HepG2 (cell line): ENCODE measurements around the gene C20orf96. TPM values are rescaled to one million over a fixed set of nuclear protein-coding genes. Genes with fewer than 3 reads are reported as not detected.

ENCODE experiments used
- GMEB1 ChIP-seq: sonication (generic); formaldehyde crosslinking; IDR thresholded peaks from 2 replicates; pipeline ENCODE4 v1.5.1; 2020; ENCODE audit warnings: missing genetic modification reagents, mild to moderate bottlenecking, borderline replicate concordance
- MLLT10 ChIP-seq: sonication (generic); formaldehyde crosslinking; IDR thresholded peaks from 2 replicates; pipeline ENCODE4 v1.4.0; 2020; ENCODE audit warnings: missing genetic modification reagents
- MTF2 ChIP-seq: sonication (generic); formaldehyde crosslinking; IDR thresholded peaks from 2 replicates; pipeline ENCODE4 v1.5.0; 2020; ENCODE audit warnings: missing genetic modification reagents, borderline replicate concordance
- SOX13 ChIP-seq, 3 experiments: fragments of 450-650 bp in 1 of 3; sonication (generic) in 1 of 3; formaldehyde crosslinking in 1 of 3; IDR thresholded peaks in 2 of 3; conservative IDR thresholded peaks in 1 of 3; 2 replicates each; pipeline versions ENCODE4 v1.5.0 to v1.6.1; 2016 to 2020; ENCODE audit warnings: antibody characterized with exemption in 1 of 3, mild to moderate bottlenecking in 1 of 3, missing compliant biosample characterization in 1 of 3, missing genetic modification reagents in 1 of 3, moderate library complexity in 1 of 3
- TFAP4 ChIP-seq: sonication (generic); IDR thresholded peaks from 2 replicates; pipeline ENCODE4 v1.6.1; 2016; ENCODE audit warnings: low read depth, borderline replicate concordance
- ZBTB44 ChIP-seq: sonication (generic); formaldehyde crosslinking; IDR thresholded peaks from 2 replicates; pipeline ENCODE4 v1.4.0; 2020; ENCODE audit warnings: missing genetic modification reagents
- ZNF503 ChIP-seq: sonication (generic); formaldehyde crosslinking; IDR thresholded peaks from 2 replicates; pipeline ENCODE4 v1.4.0; 2020; ENCODE audit warnings: missing genetic modification reagents
- ZNF678 ChIP-seq: sonication (generic); formaldehyde crosslinking; IDR thresholded peaks from 2 replicates; pipeline ENCODE4 v1.4.0; 2020; ENCODE audit warnings: mild to moderate bottlenecking, missing genetic modification reagents
- polyA plus RNA-seq, 8 experiments: library from polyadenylated mRNA; depleted of rRNA in 3 of 8; stranded (reverse) in 7 of 8; unstranded in 1 of 8; fragments of >200 nt; fragmentation: Illumina TruSeq in 4 of 8; extraction: Trizol in 4 of 8; gene quantifications; 2 replicates each; pipeline versions ENCODE4 v1.2.1 to v1.2.3, GENCODE V29; 2011 to 2016; ENCODE audit warnings: low read depth in 4 of 8, missing spikeins in 1 of 8, mixed read lengths in 1 of 8; ENCODE audit not compliant: insufficient read depth in 1 of 8
- total RNA-seq, 5 experiments: library from RNA; depleted of rRNA; stranded (reverse); fragments of >200 nt; fragmentation: Illumina TruSeq; extraction: Trizol; gene quantifications; 2 replicates each; pipeline ENCODE4 v1.2.3, GENCODE V29; 2016; ENCODE audit warnings: low read depth in 1 of 5
- TF ChIP-seq, protein P1 (sequence below), 2 experiments: fragments of 450-650 bp in 1 of 2; sonication (generic) in 1 of 2; formaldehyde crosslinking in 1 of 2; IDR thresholded peaks; 2 replicates each; pipeline versions ENCODE4 v1.6.1 to v1.8.0; 2016 to 2022; ENCODE audit warnings: antibody characterized with exemption in 1 of 2, mild to moderate bottlenecking in 1 of 2, missing genetic modification reagents in 1 of 2

C20orf96 gene
- total and polyA plus RNA-seq, 2 of the 13 experiments (the other 11 are each of a cell fraction or from before 2014, with no cell fraction given) = 3.8 to 20.6 TPM

DNA sequence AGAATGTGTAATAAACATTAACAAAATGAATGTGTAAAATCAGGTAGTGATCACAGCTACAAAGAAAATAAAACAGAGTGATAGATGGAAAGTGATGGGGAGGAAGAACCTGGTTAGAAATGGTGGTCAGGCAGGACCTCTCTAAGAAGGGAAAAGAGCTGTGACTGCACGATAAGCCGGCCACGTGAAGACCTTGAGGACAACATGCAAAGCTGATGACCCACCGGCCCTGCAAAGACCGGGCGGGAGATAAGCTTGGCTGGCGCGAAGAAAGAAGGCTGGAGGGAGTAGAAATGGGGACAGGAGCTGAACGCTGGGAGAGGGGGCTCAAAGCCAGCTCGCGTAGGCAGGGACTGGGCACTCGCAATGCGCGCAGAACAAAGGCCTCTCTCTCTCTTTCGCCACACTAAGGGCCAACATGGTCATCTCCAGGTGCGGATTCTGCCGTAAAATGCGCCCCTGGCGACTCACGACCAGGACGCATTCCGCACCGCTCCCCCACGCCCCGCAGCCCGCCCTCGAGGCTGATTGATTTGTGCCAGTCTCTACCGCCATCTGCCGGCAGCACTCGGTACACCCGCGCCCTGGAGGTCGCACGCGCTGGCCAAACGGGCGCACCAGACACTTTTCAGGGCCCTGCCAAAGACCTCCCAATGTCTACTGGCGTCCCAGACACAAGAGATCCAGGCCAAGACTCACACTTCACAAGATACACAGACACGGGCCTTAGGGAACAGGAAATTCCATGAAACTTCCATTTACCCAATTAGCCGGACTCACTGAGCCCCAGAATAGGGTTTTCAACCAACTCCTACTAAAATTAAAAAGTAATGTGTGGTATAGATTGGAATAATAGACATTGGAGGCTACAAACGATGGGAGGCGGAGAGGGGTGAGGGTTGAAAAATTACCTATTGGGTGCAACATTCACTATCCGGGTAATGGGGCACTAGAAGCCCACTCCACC lies 23.7 kb downstream of the C20orf96 start (continued):
- TF ChIP-seq, protein P1, sequence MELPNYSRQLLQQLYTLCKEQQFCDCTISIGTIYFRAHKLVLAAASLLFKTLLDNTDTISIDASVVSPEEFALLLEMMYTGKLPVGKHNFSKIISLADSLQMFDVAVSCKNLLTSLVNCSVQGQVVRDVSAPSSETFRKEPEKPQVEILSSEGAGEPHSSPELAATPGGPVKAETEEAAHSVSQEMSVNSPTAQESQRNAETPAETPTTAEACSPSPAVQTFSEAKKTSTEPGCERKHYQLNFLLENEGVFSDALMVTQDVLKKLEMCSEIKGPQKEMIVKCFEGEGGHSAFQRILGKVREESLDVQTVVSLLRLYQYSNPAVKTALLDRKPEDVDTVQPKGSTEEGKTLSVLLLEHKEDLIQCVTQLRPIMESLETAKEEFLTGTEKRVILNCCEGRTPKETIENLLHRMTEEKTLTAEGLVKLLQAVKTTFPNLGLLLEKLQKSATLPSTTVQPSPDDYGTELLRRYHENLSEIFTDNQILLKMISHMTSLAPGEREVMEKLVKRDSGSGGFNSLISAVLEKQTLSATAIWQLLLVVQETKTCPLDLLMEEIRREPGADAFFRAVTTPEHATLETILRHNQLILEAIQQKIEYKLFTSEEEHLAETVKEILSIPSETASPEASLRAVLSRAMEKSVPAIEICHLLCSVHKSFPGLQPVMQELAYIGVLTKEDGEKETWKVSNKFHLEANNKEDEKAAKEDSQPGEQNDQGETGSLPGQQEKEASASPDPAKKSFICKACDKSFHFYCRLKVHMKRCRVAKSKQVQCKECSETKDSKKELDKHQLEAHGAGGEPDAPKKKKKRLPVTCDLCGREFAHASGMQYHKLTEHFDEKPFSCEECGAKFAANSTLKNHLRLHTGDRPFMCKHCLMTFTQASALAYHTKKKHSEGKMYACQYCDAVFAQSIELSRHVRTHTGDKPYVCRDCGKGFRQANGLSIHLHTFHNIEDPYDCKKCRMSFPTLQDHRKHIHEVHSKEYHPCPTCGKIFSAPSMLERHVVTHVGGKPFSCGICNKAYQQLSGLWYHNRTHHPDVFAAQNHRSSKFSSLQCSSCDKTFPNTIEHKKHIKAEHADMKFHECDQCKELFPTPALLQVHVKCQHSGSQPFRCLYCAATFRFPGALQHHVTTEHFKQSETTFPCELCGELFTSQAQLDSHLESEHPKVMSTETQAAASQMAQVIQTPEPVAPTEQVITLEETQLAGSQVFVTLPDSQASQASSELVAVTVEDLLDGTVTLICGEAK (IDR thresholded peaks at IDR 0.05) = no peak
- TF ChIP-seq, protein P1 (CRISPR knock-in tag; IDR thresholded peaks at IDR 0.05) = peak; percentile 93
- TF ChIP-seq MLLT10 (CRISPR knock-in tag) = no peak
- TF ChIP-seq ZBTB44 (CRISPR knock-in tag) = no peak
- TF ChIP-seq MTF2 (CRISPR knock-in tag) = peak; percentile 57; the same call in 1 of the 2 replicates
- TF ChIP-seq ZNF678 (CRISPR knock-in tag) = peak; percentile 95; the same call in 1 of the 2 replicates
- TF ChIP-seq ZNF503 = peak; percentile 48; the same call in 1 of the 2 replicates
- peak; percentile 77; the same call in 1 of the 2 replicates for TF ChIP-seq GMEB1 (CRISPR knock-in tag)
- TF ChIP-seq SOX13 (IDR thresholded peaks at IDR 0.05) = peak; percentile 62; the same call in 1 of the 2 replicates
- peak in 1 of 2 experiments; percentile 82; a peak in 2 of 4 replicates for TF ChIP-seq SOX13 (CRISPR knock-in tag; conservative IDR thresholded peaks at IDR 0.05 in 1 of 2, IDR thresholded peaks at IDR 0.05 in 1 of 2)
- no peak for TF ChIP-seq TFAP4
